Common myeloid progenitor, CD34-positive (primary cell): Measurements from ENCODE around the gene PLK2.

Source experiments
- CTCF ChIA-PET: fragments of 350-600 bp; sonication (Branson Sonifier 250); formaldehyde crosslinking; loops from one replicate; lab custom pipeline; 2021; ENCODE audit warnings: antibody characterized with exemption; lab: Charles Lee
- POLR2A ChIA-PET: fragments of 350-600 bp; sonication (Branson Sonifier 250); formaldehyde crosslinking; loops from one replicate; lab custom pipeline; 2021; ENCODE audit warnings: antibody characterized with exemption; lab: Charles Lee
- DNase-seq, 3 donors: peaks; one replicate each; pipeline versions ENCODE4 v3.0.0 to v3.0.0-alpha.2; 2013
- H3K27ac ChIP-seq, 2 experiments: 1 replicate in 1 of 2; 2 replicates in 1 of 2; pipeline ENCODE4 v1.7.0; 2013; ENCODE audit warnings: inconsistent platforms in 2 of 2, low read length in 2 of 2, mild to moderate bottlenecking in 2 of 2, low read depth in 1 of 2, moderate library complexity in 1 of 2; ENCODE audit not compliant: severe bottlenecking in 2 of 2, insufficient read depth in 1 of 2, poor library complexity in 1 of 2
- H3K27me3 ChIP-seq, 5 experiments: replicated peaks in 2 of 5; 1 replicate in 3 of 5; 2 replicates in 2 of 5; pipeline versions ENCODE4 v1.6.1 to v1.7.0; 2013; ENCODE audit warnings: low read length in 4 of 5, mild to moderate bottlenecking in 2 of 5, moderate library complexity in 2 of 5, inconsistent platforms in 1 of 5; ENCODE audit not compliant: insufficient read depth in 5 of 5, control insufficient read depth in 4 of 5
- H3K36me3 ChIP-seq, 4 experiments: 1 replicate in 2 of 4; 2 replicates in 2 of 4; pipeline versions ENCODE4 v1.6.1 to v1.7.0; 2013; ENCODE audit warnings: low read length in 3 of 4, control low read depth in 1 of 4, mild to moderate bottlenecking in 1 of 4; ENCODE audit not compliant: control insufficient read depth in 4 of 4, insufficient read depth in 4 of 4
- H3K4me1 ChIP-seq, 4 experiments: 1 replicate in 3 of 4; 2 replicates in 1 of 4; pipeline versions ENCODE4 v1.6.1 to v1.7.1; 2013; ENCODE audit warnings: low read length in 3 of 4, mild to moderate bottlenecking in 3 of 4, control low read depth in 1 of 4, inconsistent platforms in 1 of 4, moderate library complexity in 1 of 4; ENCODE audit not compliant: control insufficient read depth in 4 of 4, insufficient read depth in 4 of 4; ENCODE audit errors: control extremely low read depth in 1 of 4
- H3K4me3 ChIP-seq, 7 experiments: 1 replicate in 4 of 7; 2 replicates in 3 of 7; pipeline versions ENCODE4 v1.5.1 to v1.7.0; 2013; ENCODE audit warnings: mild to moderate bottlenecking in 7 of 7, low read length in 6 of 7, moderate library complexity in 6 of 7, inconsistent platforms in 2 of 7, low read depth in 2 of 7, control low read depth in 1 of 7; ENCODE audit not compliant: insufficient read depth in 4 of 7, control insufficient read depth in 1 of 7; ENCODE audit errors: extremely low read depth in 1 of 7
- H3K9me3 ChIP-seq, 5 experiments: 1 replicate in 4 of 5; 2 replicates in 1 of 5; pipeline versions ENCODE4 v1.6.1 to v1.7.1; 2013; ENCODE audit warnings: low read length in 4 of 5, mild to moderate bottlenecking in 2 of 5, inconsistent platforms in 1 of 5, low read depth in 1 of 5, moderate library complexity in 1 of 5; ENCODE audit not compliant: control insufficient read depth in 4 of 5, insufficient read depth in 2 of 5; ENCODE audit errors: control extremely low read depth in 1 of 5
- WGBS: methylation state at CpG from one replicate; pipeline ENCODE4 v1.1.5; 2013; ENCODE audit not compliant: insufficient coverage; 5-methylcytosine and 5-hydroxymethylcytosine counted together

Gene PLK2

DNA sequence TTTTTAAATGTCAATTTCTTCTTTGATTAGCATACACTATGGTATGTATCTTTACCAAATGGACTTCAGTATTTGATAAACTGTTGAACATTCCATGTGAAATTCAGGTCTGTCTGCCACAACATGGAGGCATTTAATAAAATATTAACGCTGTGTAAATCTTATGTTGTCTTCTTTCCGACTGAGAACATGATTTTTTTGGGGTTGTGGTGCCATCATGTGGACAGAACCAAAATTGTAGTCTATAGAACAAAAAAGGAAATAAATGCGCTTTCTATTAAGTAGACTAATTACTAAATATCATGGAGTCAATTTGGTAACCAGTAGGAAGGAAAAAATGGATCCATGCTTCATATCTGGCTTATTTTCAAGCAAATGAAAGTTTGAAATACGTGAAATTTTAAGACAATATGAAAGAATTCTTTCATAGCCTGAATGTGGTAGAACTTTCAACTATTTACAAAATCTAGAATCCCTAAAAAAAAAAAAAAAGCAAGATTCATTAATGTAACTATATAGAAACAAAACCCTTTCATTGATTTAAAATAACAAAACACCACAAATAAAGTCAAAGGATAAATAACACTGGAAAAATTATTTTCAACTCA lies 2.8 kb upstream of the PLK2 start:
- Histone ChIP-seq H3K27me3 (no peaks in the 10 kb centered on the region), H3K27ac (no peak overlapping the region), H3K4me3 (no peak overlapping the region), H3K36me3 (no peaks in the 10 kb centered on the region), H3K4me1 (peaks cover 2 to 27% (median 18%) of the 10 kb centered on the region in 4 experiments), H3K9me3 (no peaks in the 10 kb centered on the region)
- CTCF ChIA-PET, result interaction anchor here (0.7 to 6.2 kb wide), 12 partner anchors 32 to 1170 kb away, joined by 3 to 157 read pairs (median 8); no protein-coding TSS in a partner anchor
- no CpG with 5 or more reads among the region's 4 CpGs for WGBS
- peak; percentile 75 to 90 (median 84) for DNase-seq
- POLR2A ChIA-PET, result no interaction called here

DNA sequence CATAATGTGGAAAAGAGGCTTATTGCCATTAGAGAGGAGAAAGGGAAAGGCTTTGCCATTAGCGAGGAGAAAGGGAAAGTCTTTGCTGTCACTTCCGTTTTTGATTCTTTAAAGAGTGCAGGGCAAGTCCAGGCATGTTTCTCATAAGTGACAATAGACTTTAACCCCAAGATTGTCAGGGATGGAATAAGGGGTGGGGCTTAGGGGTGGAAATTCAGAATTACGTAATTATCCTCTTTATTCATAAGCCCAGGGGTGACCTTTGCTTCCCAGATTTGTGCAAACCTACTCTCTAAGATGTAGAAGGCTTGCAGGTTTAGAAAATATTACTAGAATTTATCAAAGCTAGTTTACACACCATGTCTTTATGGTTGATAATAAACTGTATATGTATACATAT lies 2.3 kb upstream of the PLK2 start:
- ChIA-PET CTCF (interaction anchor here (0.7 to 6.2 kb wide), 18 partner anchors 14 to 1169 kb away, joined by 3 to 157 read pairs (median 4); no protein-coding TSS in a partner anchor), POLR2A (no interaction called here)
- Histone ChIP-seq H3K27me3 (no peaks in the 10 kb centered on the region), H3K9me3 (no peaks in the 10 kb centered on the region), H3K36me3 (no peaks in the 10 kb centered on the region), H3K27ac (no peak overlapping the region), H3K4me1 (peaks cover 2 to 27% (median 18%) of the 10 kb centered on the region in 4 experiments), H3K4me3 (no peak overlapping the region)
- DNase-seq, result no peak
- 80% methylated on average over 2 of the region's 3 CpGs for WGBS

- 5% methylated on average over 24 of the region's 30 CpGs for WGBS
- no peaks in the 10 kb centered on the region for H3K9me3 ChIP-seq
- H3K4me1 ChIP-seq, result peaks cover 2 to 23% (median 15%) of the 10 kb centered on the region in 4 experiments
- peak overlapping the region; percentile 68 to 89 (median 79) for H3K4me3 ChIP-seq
- POLR2A ChIA-PET, result interaction anchor here (0.6 to 1.3 kb wide), 5 partner anchors 184 to 1162 kb away, joined by 3 to 5 read pairs (median 3); no protein-coding TSS in a partner anchor
- no peaks in the 10 kb centered on the region for H3K27me3 ChIP-seq
- CTCF ChIA-PET, result interaction anchor here (0.7 to 6.2 kb wide), 42 partner anchors 10 to 1162 kb away, joined by 3 to 157 read pairs (median 4); no protein-coding TSS in a partner anchor
- H3K36me3 ChIP-seq, result peaks cover 0 to 7% (median 2%) of the 10 kb centered on the region in 4 experiments
- DNase-seq, result peak; percentile 85 to 92 (median 90)
- no peak overlapping the region for H3K27ac ChIP-seq
Observed at GRCh38 chr5:58460732-58461286, 923 bp upstream of the PLK2 start.

DNA sequence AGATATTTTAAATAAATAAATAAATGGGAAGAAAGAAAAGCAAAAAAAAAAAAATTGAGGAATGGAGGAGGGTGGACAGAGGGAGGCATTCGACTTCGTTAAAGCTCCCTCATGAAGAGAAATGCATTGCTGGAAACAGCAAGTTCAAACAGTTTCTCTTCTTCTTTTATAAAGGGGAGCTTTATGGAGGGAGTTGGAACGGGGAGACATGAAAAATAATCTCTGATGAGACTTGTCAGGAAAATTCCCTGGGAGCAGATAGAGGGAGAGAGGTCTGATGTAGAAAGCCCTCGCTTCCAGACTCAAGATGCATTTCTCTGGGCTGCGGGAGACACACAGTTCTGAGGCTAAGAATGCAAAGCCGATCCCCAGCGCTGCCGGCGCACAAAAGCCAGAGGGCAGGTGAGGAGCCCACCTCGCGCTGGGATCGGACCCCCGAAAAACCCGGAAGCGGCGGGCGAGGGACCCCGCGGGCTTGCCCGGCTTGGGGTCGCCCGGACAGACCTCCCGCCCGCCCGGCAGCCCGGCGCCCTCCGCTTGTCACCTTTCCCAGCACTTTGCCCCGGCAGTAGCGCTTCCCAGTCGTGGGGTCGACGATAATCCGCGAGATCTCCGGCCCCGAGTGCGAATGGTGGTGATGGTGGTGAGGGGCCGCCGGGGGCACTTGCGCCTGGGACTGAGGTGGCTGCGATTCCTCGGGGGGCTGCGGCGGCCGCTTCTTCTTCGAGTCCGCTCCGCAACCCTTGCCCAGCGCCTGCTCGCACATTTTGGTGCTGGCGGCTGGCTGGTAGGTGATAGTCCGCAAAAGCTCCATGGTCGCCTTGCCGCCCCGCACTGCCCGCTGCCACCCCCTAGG lies 512 bp downstream of the PLK2 start:
- CTCF ChIA-PET, result interaction anchor here (1.1 to 6.2 kb wide), 16 partner anchors 11 to 1168 kb away, joined by 3 to 157 read pairs (median 4); no protein-coding TSS in a partner anchor
- peaks cover 2 to 23% (median 15%) of the 10 kb centered on the region in 4 experiments for H3K4me1 ChIP-seq
- H3K9me3 ChIP-seq, result no peaks in the 10 kb centered on the region
- peak in 2 of 3 donors; percentile 33 to 40 for DNase-seq
- H3K4me3 ChIP-seq, result peak overlapping the region; percentile 68 to 89 (median 79)
- H3K27me3 ChIP-seq, result no peaks in the 10 kb centered on the region
- 0% methylated on average over 43 of the region's 57 CpGs for WGBS
- peak overlapping the region in 1 of 2 experiments; percentile 61 for H3K27ac ChIP-seq
- peaks cover 0 to 18% (median 7%) of the 10 kb centered on the region in 4 experiments for H3K36me3 ChIP-seq
- POLR2A ChIA-PET, result interaction anchor here (1.0 to 1.3 kb wide), 3 partner anchors 570 to 956 kb away, joined by 3 read pairs; no protein-coding TSS in a partner anchor

DNA sequence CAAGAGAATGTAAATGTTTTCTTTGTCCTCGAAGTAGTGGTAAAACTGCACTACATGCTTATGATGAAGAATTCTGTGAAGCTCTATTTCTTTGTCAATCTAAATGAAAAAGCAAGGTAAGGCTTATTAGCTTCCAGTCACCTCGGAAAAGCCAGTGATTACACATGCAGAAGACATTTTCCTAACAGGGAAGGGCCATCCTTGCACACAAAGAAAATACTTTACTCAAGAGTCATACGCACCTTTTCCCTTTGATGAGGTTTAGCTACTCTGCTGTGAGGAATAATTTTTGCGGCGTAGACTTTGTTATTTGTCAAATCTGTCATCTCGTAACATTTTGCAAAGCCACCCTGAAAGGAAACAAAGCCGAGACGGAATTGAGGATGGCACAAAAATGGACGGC lies 1.1 kb downstream of the PLK2 start:
- peak overlapping the region in 6 of 7 experiments; percentile 68 to 89 (median 80) for H3K4me3 ChIP-seq
- POLR2A ChIA-PET, result no interaction called here
- peaks cover 2 to 23% (median 15%) of the 10 kb centered on the region in 4 experiments for H3K4me1 ChIP-seq
- H3K36me3 ChIP-seq, result peaks cover 0 to 20% (median 9%) of the 10 kb centered on the region in 4 experiments
- H3K27me3 ChIP-seq, result no peaks in the 10 kb centered on the region
- CTCF ChIA-PET, result interaction anchor here (1.1 to 6.2 kb wide), 10 partner anchors 11 to 1167 kb away, joined by 3 to 157 read pairs (median 4); no protein-coding TSS in a partner anchor
- DNase-seq, result peak in 2 of 3 donors; percentile 20 to 26
- H3K9me3 ChIP-seq, result no peaks in the 10 kb centered on the region
- no peak overlapping the region for H3K27ac ChIP-seq
- 6% methylated on average over 4 of the region's 9 CpGs for WGBS

DNA sequence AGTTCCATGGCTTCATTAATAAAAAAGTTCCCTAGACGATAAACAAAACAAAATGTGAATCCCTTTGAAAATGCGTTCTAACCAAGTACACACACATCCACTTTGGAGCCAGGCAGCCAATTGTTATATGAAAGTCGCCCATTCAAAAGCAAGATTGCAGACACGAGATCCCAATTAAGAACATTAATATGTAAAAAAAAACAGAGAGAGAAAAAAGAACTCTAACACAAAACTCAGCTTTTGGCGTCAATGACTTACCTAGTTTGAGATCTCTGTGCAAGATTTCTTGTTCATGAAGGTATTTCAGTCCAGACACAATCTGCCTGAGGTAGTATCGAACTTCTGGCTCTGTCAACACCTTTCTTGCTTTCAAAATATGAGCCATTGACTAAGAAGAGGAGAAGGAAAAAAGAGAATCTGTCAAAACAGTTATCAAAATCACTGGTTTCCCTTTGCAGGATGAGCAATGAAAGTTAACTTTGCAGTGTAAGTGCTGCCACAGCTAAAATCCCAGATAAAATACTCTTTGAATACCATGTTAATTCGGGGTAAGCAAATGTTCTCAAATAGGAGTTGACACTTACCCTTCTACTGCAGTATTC lies 1.6 kb downstream of the PLK2 start:
- DNase-seq, result no peak
- WGBS, result 100% methylated on average over 1 of the region's 7 CpGs
- Histone ChIP-seq H3K9me3 (no peaks in the 10 kb centered on the region), H3K4me3 (peak overlapping the region in 5 of 7 experiments; percentile 68 to 89 (median 79)), H3K27ac (no peak overlapping the region), H3K27me3 (no peaks in the 10 kb centered on the region), H3K4me1 (peaks cover 2 to 23% (median 15%) of the 10 kb centered on the region in 4 experiments), H3K36me3 (peaks cover 0 to 20% (median 9%) of the 10 kb centered on the region in 4 experiments)
- CTCF ChIA-PET, result interaction anchor here (1.1 to 6.2 kb wide), 8 partner anchors 10 to 1167 kb away, joined by 3 to 157 read pairs (median 4); no protein-coding TSS in a partner anchor
- POLR2A ChIA-PET, result no interaction called here
